Type B pancreatic cell (in vitro differentiated cells): ENCODE data around the gene ALG1L2. TPM values are rescaled to one million over a fixed set of nuclear protein-coding genes. Genes with fewer than 3 reads are reported as not detected.
A peak's percentile ranks its signal among the peaks of the same experiment; 100 is the strongest.
"Not testable (repeated sequence)": the region's sequence is repeated elsewhere in the genome, so short reads cannot be mapped to it uniquely, and the experiment has no call there.

Experiments
- DNase-seq: peaks from one replicate; pipeline ENCODE4 v3.0.0; 2021; ENCODE audit warnings: mixed read lengths; ENCODE audit not compliant: unreplicated experiment; ENCODE audit errors: extremely low spot score
- H3K27ac Mint-ChIP-seq: 2 replicates; pipeline ENCODE4 v1.8.0; 2021; ENCODE audit warnings: mild to moderate bottlenecking, mixed read lengths
- H3K27me3 Mint-ChIP-seq: 2 replicates; pipeline ENCODE4 v1.8.0; 2021; ENCODE audit warnings: mixed read lengths
- H3K36me3 Mint-ChIP-seq: 2 replicates; pipeline ENCODE4 v1.8.0; 2021; ENCODE audit warnings: mixed read lengths
- H3K4me1 Mint-ChIP-seq: one replicate; pipeline ENCODE4 v1.8.0; 2021; ENCODE audit warnings: mixed read lengths; ENCODE audit not compliant: unreplicated experiment
- H3K4me3 Mint-ChIP-seq: 2 replicates; pipeline ENCODE4 v1.8.0; 2021; ENCODE audit warnings: mild to moderate bottlenecking, mixed read lengths
- H3K9me3 Mint-ChIP-seq: 2 replicates; pipeline ENCODE4 v1.8.0; 2021; ENCODE audit warnings: mixed read lengths
- long read RNA-seq: library from polyadenylated mRNA; unstranded; transcript quantifications from one replicate; pipeline ENCODE4 v2.0.0, GENCODE V29; 2020
- total RNA-seq: library from RNA; stranded (reverse); gene quantifications from 2 replicates; pipeline ENCODE4 v1.2.1, GENCODE V29; 2021; ENCODE audit warnings: low replicate concordance
- TF ChIP-seq, protein P1 (sequence below): fragments of 200-600 bp; sonication (generic); conservative IDR thresholded peaks from 2 replicates; pipeline ENCODE4 v1.5.0; 2021; ENCODE audit warnings: antibody characterized with exemption, mild to moderate bottlenecking

Gene ALG1L2
- total RNA-seq = 1.4 and 2.1 TPM in 2 replicates
- long read RNA-seq, partial matches to known transcripts = 0 of 2 reads
- long read RNA-seq, other reads (novel, unspliced or antisense) = 2 of 2 reads

GRCh38 chr3:130081351-130081881 lies at the start of gene ALG1L2:
Gene ALG1L2 (plus strand): TSS chr3:130081831. CDS start chr3:130082017, 186 bp downstream.
- peak within 1 kb of the TSS; percentile 34 for H3K27ac Mint-ChIP-seq
- TF ChIP-seq, protein P1, sequence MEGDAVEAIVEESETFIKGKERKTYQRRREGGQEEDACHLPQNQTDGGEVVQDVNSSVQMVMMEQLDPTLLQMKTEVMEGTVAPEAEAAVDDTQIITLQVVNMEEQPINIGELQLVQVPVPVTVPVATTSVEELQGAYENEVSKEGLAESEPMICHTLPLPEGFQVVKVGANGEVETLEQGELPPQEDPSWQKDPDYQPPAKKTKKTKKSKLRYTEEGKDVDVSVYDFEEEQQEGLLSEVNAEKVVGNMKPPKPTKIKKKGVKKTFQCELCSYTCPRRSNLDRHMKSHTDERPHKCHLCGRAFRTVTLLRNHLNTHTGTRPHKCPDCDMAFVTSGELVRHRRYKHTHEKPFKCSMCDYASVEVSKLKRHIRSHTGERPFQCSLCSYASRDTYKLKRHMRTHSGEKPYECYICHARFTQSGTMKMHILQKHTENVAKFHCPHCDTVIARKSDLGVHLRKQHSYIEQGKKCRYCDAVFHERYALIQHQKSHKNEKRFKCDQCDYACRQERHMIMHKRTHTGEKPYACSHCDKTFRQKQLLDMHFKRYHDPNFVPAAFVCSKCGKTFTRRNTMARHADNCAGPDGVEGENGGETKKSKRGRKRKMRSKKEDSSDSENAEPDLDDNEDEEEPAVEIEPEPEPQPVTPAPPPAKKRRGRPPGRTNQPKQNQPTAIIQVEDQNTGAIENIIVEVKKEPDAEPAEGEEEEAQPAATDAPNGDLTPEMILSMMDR = no peak

GRCh38 chr3:130037126-130037815 lies 44.4 kb upstream of the ALG1L2 start:
- not testable (repeated sequence) for H3K27ac Mint-ChIP-seq, H3K27me3 Mint-ChIP-seq, DNase-seq, H3K9me3 Mint-ChIP-seq, H3K4me3 Mint-ChIP-seq, H3K36me3 Mint-ChIP-seq, H3K4me1 Mint-ChIP-seq

More at GRCh38 chr3:130081351-130081881, at the start of gene ALG1L2:
- Mint-ChIP-seq H3K9me3 (peaks cover 6% of the 10 kb centered on the region), H3K4me3 (peak within 1 kb of the TSS; percentile 4), H3K27me3 (peaks cover 7% of the 10 kb centered on the region), H3K36me3 (no peaks in the 10 kb centered on the region), H3K4me1 (peaks cover 10% of the 10 kb centered on the region)
- DNase-seq = no peak

- H3K4me3 Mint-ChIP-seq, DNase-seq, H3K27ac Mint-ChIP-seq, H3K27me3 Mint-ChIP-seq, H3K4me1 Mint-ChIP-seq, H3K9me3 Mint-ChIP-seq, H3K36me3 Mint-ChIP-seq: not testable (repeated sequence)
Observed at GRCh38 chr3:130042736-130043135, 38.9 kb upstream of the ALG1L2 start.

DNA sequence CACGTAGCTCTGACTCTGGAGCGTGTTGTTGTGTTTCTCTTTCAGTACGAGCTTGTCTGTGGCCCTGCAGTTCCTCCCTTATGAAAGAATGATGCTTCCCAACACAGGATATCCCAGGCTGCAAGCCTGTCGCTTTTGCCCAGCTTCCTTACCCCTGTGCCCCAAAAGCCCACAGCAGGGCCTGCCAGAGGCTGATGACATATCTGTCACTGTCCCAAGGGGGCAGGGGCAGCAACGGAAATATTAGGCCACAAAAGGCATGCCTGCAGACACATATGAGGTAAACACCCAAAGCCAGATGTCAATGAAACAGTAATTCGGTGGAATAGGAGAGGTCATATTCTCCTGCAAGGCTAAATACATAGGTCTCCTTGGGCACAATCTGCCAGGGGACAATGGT lies 38.0 kb upstream of the ALG1L2 start:
- not testable (repeated sequence) for H3K27me3 Mint-ChIP-seq, H3K27ac Mint-ChIP-seq, DNase-seq, H3K36me3 Mint-ChIP-seq, H3K4me1 Mint-ChIP-seq, H3K4me3 Mint-ChIP-seq, H3K9me3 Mint-ChIP-seq

DNA sequence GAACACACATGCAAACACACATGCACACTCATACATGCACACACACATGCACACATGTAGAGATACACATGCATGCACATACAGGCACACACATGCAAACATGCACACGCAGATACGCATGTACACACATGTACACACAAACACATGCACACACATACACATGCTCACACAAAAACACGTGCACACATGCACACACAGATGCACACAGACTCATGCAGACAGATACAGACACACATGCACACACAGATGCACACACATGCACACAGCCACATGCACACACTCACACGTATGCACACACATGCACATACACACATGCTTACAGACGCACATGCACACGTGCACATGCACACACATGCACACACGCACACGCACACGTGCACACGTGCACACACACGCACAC lies 37.3 kb upstream of the ALG1L2 start:
- TF ChIP-seq, protein P1 = no peak
- Mint-ChIP-seq H3K4me3 (no peak overlapping the region), H3K9me3 (no peaks in the 10 kb centered on the region), H3K4me1 (peaks cover 6% of the 10 kb centered on the region), H3K27me3 (peaks cover under 1% of the 10 kb centered on the region), H3K27ac (no peak overlapping the region), H3K36me3 (no peaks in the 10 kb centered on the region)
- DNase-seq = no peak

- Mint-ChIP-seq H3K27ac (no peak overlapping the region), H3K4me3 (no peak overlapping the region), H3K4me1 (peaks cover 6% of the 10 kb centered on the region), H3K9me3 (no peaks in the 10 kb centered on the region), H3K27me3 (no peaks in the 10 kb centered on the region), H3K36me3 (no peaks in the 10 kb centered on the region)
- TF ChIP-seq, protein P1 = no peak
- no peak for DNase-seq
Observed at GRCh38 chr3:130048726-130049125, 32.9 kb upstream of the ALG1L2 start.

DNA sequence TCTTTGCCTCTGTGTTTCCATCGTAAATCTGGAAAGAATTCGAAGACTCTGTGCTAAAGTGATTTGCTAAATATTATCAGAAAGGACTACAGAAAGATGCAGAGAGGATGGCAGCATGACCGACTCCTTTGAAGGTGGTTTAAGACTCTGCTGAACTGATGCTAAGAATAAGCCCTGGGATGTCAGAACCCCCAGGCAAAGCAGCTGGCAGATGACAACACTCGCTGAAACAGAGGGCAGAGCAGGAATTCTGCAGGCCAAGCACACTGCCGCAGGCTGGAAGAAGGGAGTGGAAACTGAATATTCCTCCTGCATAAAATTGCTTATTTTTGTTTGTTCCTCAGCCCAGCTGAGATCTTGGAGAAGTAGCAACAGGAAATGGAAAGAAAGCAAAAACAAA lies 29.3 kb upstream of the ALG1L2 start:
- not testable (repeated sequence) for DNase-seq, H3K4me3 Mint-ChIP-seq, H3K27ac Mint-ChIP-seq, H3K4me1 Mint-ChIP-seq, H3K9me3 Mint-ChIP-seq, H3K36me3 Mint-ChIP-seq, H3K27me3 Mint-ChIP-seq

DNA sequence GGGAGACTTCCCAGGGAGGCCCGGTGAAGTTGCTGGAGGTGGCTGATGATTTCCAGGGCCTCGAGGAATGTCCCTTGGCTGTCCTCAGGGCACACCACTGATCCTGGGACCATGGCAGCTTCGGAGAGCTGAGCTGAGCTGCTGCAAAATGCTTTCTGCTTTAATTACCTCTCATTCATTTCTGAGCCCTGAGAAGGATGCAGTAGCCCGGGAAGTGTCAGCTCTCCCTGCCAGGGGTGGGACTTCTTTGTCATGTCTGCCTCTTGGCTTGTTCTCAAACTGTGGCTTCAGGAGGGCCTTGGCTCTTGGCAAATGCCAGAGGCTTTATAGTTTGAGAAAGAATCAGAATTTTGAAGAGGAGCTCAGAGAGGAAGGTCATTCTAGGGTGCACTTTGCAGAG lies 28.7 kb upstream of the ALG1L2 start:
- H3K27ac Mint-ChIP-seq, H3K4me3 Mint-ChIP-seq, H3K9me3 Mint-ChIP-seq, H3K27me3 Mint-ChIP-seq, H3K4me1 Mint-ChIP-seq, DNase-seq, H3K36me3 Mint-ChIP-seq: not testable (repeated sequence)

- not testable (repeated sequence) for H3K4me3 Mint-ChIP-seq, H3K9me3 Mint-ChIP-seq, DNase-seq, H3K27ac Mint-ChIP-seq, H3K36me3 Mint-ChIP-seq, H3K4me1 Mint-ChIP-seq, H3K27me3 Mint-ChIP-seq
Observed at GRCh38 chr3:130057536-130058266, 23.9 kb upstream of the ALG1L2 start.

DNA sequence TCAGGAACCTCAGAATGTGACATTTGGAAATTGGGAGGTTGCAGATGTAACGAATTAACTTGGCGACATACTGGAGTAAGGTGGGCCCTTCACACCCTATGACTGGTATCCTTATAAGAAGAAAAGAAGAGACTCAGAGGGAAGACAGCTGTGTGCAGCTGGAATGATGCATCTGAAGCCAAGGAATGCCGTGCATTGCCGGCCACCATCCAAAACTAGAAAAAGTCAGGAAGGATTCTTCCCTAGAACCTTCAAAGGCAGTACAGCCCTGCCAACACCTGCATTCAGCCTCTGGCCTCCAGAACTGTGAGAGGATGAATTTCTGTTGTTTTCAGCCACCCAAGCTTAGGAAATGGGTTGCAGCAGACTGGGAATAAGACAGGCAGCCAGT lies 23.4 kb upstream of the ALG1L2 start:
- H3K9me3 Mint-ChIP-seq, H3K27ac Mint-ChIP-seq, H3K36me3 Mint-ChIP-seq, H3K4me3 Mint-ChIP-seq, H3K4me1 Mint-ChIP-seq, H3K27me3 Mint-ChIP-seq, DNase-seq: not testable (repeated sequence)

- DNase-seq, H3K27ac Mint-ChIP-seq, H3K4me1 Mint-ChIP-seq: not testable (repeated sequence)
Observed at GRCh38 chr3:130058716-130059115, 22.9 kb upstream of the ALG1L2 start.

More at GRCh38 chr3:130058716-130059115, 22.9 kb upstream of the ALG1L2 start:
- not testable (repeated sequence) for H3K9me3 Mint-ChIP-seq, H3K4me3 Mint-ChIP-seq, H3K36me3 Mint-ChIP-seq, H3K27me3 Mint-ChIP-seq
